K562 (cell line): Measurements from ENCODE around the gene ICAM3. TPM values are rescaled to one million over a fixed set of nuclear protein-coding genes. Genes with fewer than 3 reads are reported as not detected.

ENCODE experiments used
- ATAC-seq: fragments of 200-7000 bp; cut with Tn5 transposase; 3 replicates; pipeline ENCODE4 v1.9.1; 2020; ENCODE audit warnings: moderate library complexity
- BruUV-seq: library from RNA; stranded (reverse); fragments of 400-500 nt; replicated peaks from 2 replicates; lab custom pipeline; 2021; lab: Mats Ljungman, UMichigan
- CTCF ChIA-PET: fragments of 300-600 bp; formaldehyde crosslinking; extraction: SDS; loops from one replicate; lab custom pipeline; 2021; ENCODE audit warnings: low intra/inter-chr PET ratio; lab: Yijun Ruan, JAX
- POLR2A ChIA-PET: fragments of 300-600, 350-650 bp; sonication (Branson Sonifier 250); formaldehyde crosslinking; extraction: SDS; loops from one replicate; lab custom pipeline; 2021; ENCODE audit warnings: antibody characterized with exemption, inconsistent platforms; lab: Yijun Ruan, JAX
- DNase-seq, 4 experiments: peaks; one replicate each; pipeline versions ENCODE4 v3.0.0 to v3.0.0-alpha.2; 2011 to 2018; ENCODE audit warnings: low spot score in 3 of 4, mixed read lengths in 3 of 4; ENCODE audit errors: extremely low read depth in 1 of 4
- FAIRE-seq: peaks from 2 replicates; lab custom pipeline; 2011; peaks lifted over from hg19 to GRCh38; lab: Jason Lieb, UNC
- H2AFZ ChIP-seq: 2 replicates; pipeline ENCODE4 v1.6.0; 2011; ENCODE audit warnings: low read depth, low read length, control low read depth, inconsistent platforms
- H3K27ac ChIP-seq: fragments of 200-600 bp; 3 replicates; pipeline ENCODE4 v1.8.0; 2011; ENCODE audit warnings: low read depth, mild to moderate bottlenecking, control low read depth, inconsistent platforms, low read length, moderate library complexity, mixed read lengths; ENCODE audit errors: extremely low read depth
- H3K27me3 ChIP-seq, 2 experiments: fragments of 300-600 bp in 1 of 2; 2 replicates in 1 of 2; 3 replicates in 1 of 2; pipeline versions ENCODE4 v1.6.0 to v1.8.0; 2011; ENCODE audit warnings: inconsistent platforms in 2 of 2, low read length in 2 of 2, mild to moderate bottlenecking in 1 of 2, mixed read lengths in 1 of 2, moderate library complexity in 1 of 2; ENCODE audit not compliant: control insufficient read depth in 2 of 2, insufficient read depth in 2 of 2
- H3K36me3 ChIP-seq: fragments of 300-600 bp; 3 replicates; pipeline ENCODE4 v1.8.0; 2011; ENCODE audit warnings: mild to moderate bottlenecking, low read length, inconsistent platforms; ENCODE audit not compliant: control insufficient read depth, insufficient read depth
- H3K4me1 ChIP-seq, 2 experiments: fragments of 200-600 bp in 1 of 2; replicated peaks in 1 of 2; 2 replicates in 1 of 2; 3 replicates in 1 of 2; pipeline versions ENCODE4 v1.5.1 to v1.8.0; 2011; ENCODE audit warnings: inconsistent platforms in 2 of 2, low read length in 2 of 2, mild to moderate bottlenecking in 1 of 2, mixed read lengths in 1 of 2, moderate library complexity in 1 of 2; ENCODE audit not compliant: control insufficient read depth in 2 of 2, insufficient read depth in 2 of 2
- H3K4me2 ChIP-seq: 2 replicates; pipeline ENCODE4 v1.6.1; 2011; ENCODE audit warnings: low read length, control low read depth, inconsistent platforms, mixed read lengths; ENCODE audit not compliant: insufficient read depth
- H3K4me3 ChIP-seq: fragments of 200-600 bp; sonication (generic), shearing (Covaris generic); 2 replicates; pipeline ENCODE4 v1.5.1; 2016; ENCODE audit warnings: control low read depth, inconsistent platforms
- H3K79me2 ChIP-seq: fragments of 200-600 bp; 3 replicates; pipeline ENCODE4 v1.8.0; 2011; ENCODE audit warnings: low read length, inconsistent platforms; ENCODE audit not compliant: control insufficient read depth, insufficient read depth
- H3K9ac ChIP-seq, 2 experiments: 2 replicates each; pipeline versions ENCODE4 v1.6.0 to v1.6.1; 2011; ENCODE audit warnings: low read depth in 2 of 2, low read length in 2 of 2, control low read depth in 1 of 2, inconsistent platforms in 1 of 2, mild to moderate bottlenecking in 1 of 2, mixed read lengths in 1 of 2; ENCODE audit not compliant: insufficient read depth in 1 of 2
- H3K9me1 ChIP-seq: one replicate; pipeline ENCODE4 v1.6.0; 2011; ENCODE audit warnings: inconsistent platforms, mild to moderate bottlenecking, low read length, moderate library complexity; ENCODE audit not compliant: control insufficient read depth, insufficient read depth
- H3K9me3 ChIP-seq: replicated peaks from 2 replicates; pipeline ENCODE4 v1.5.1; 2011; ENCODE audit warnings: low read depth, low read length, inconsistent platforms; ENCODE audit not compliant: control insufficient read depth, insufficient read depth
- H4K20me1 ChIP-seq: replicated peaks from 2 replicates; pipeline ENCODE4 v1.6.1; 2011; ENCODE audit warnings: low read length, inconsistent platforms, mixed read lengths; ENCODE audit not compliant: control insufficient read depth, insufficient read depth
- ARHGAP35 ChIP-seq: fragments of 450-650 bp; IDR thresholded peaks from 2 replicates; pipeline ENCODE4 v1.6.1; 2018; ENCODE audit not compliant: partially characterized antibody
- BDP1 ChIP-seq: IDR thresholded peaks from 3 replicates; pipeline ENCODE4 v1.6.1; 2011; ENCODE audit not compliant: insufficient read length, insufficient read depth
- ETV5 ChIP-seq: sonication (generic); formaldehyde crosslinking; IDR thresholded peaks from 2 replicates; pipeline ENCODE4 v1.4.0; 2020; ENCODE audit warnings: low read depth, mild to moderate bottlenecking, missing genetic modification reagents
- RNF2 ChIP-seq: sonication (generic); IDR thresholded peaks from 2 replicates; pipeline ENCODE4 v1.6.1; 2016
- WGBS: fragments of 100-300 bp; shearing (Covaris generic); methylation state at CpG from one replicate; pipeline ENCODE4 v1.1.6; 2016; ENCODE audit warnings: low coverage, mixed read lengths; ENCODE audit not compliant: insufficient coverage; ENCODE audit errors: missing lambda C conversion rate; 5-methylcytosine and 5-hydroxymethylcytosine counted together
- in situ Hi-C: fragments of 300-500 bp; cut with MboI; formaldehyde crosslinking; loops from 4 replicates; pipeline ENCODE4 v1.15.0; 2018; ENCODE audit warnings: inconsistent platforms, mixed read lengths
- intact Hi-C: fragments of 100-400 bp; cut with micrococcal nuclease; formaldehyde crosslinking; loops from 2 replicates; pipeline ENCODE4 v1.14.2; 2022
- polyA plus RNA-seq, 8 experiments: library from polyadenylated mRNA; depleted of rRNA in 4 of 8; stranded (reverse) in 5 of 8; unstranded in 3 of 8; fragments of >200 nt; fragmentation: Nextera tagmentation in 2 of 8; fragmentation: Illumina TruSeq in 1 of 8; extraction: Ambion mirVana in 2 of 8; extraction: Trizol in 1 of 8; gene quantifications; 2 replicates each; pipeline versions ENCODE4 v1.2.1 to v1.2.3, GENCODE V29; 2011 to 2014; ENCODE audit warnings: inconsistent platforms in 1 of 8, missing spikeins in 1 of 8
- total RNA-seq, 7 experiments: library from RNA; depleted of rRNA in 6 of 7; stranded (reverse); fragments of >200 nt in 6 of 7; fragmentation: Illumina TruSeq in 2 of 7; extraction: Trizol in 2 of 7; gene quantifications; 2 replicates each; pipeline versions ENCODE4 v1.2.1 to v1.2.3, GENCODE V29; 2011 to 2021; ENCODE audit warnings: low replicate concordance in 1 of 7
- TF ChIP-seq, protein P1 (sequence below): fragments of 450-650 bp; IDR thresholded peaks from 2 replicates; pipeline ENCODE4 v1.6.1; 2016; ENCODE audit warnings: borderline replicate concordance
- TF ChIP-seq, protein P2 (sequence below), 2 experiments: fragments of 450-650 bp; IDR thresholded peaks; 2 replicates each; pipeline ENCODE4 v1.6.1; 2016
- TF ChIP-seq, protein P3 (sequence below): sonication (generic); formaldehyde crosslinking; IDR thresholded peaks from 2 replicates; pipeline ENCODE4 v1.8.1; 2023; ENCODE audit warnings: mild to moderate bottlenecking, missing genetic modification reagents
- TF ChIP-seq, protein P4 (sequence below): fragments of 200-800 bp; sonication (Bioruptor generic); IDR thresholded peaks from 2 replicates; pipeline ENCODE4 v1.6.1; 2017; ENCODE audit warnings: missing genetic modification characterization, missing compliant biosample characterization
- TF ChIP-seq, protein P5 (sequence below): fragments of 250-450 bp; sonication (Bioruptor Pico); IDR thresholded peaks from 2 replicates; pipeline ENCODE4 v1.8.0; 2022; ENCODE audit warnings: moderate library complexity, mild to moderate bottlenecking, inconsistent platforms
- TF ChIP-seq, protein P6 (sequence below): fragments of 250-450 bp; sonication (Bioruptor Pico); IDR thresholded peaks from 2 replicates; pipeline ENCODE4 v1.8.0; 2021; ENCODE audit warnings: moderate library complexity, mild to moderate bottlenecking, inconsistent platforms

The ICAM3 gene
- total and polyA plus RNA-seq, 9 of the 15 experiments (the other 6 are each of a cell fraction or from before 2014, with no cell fraction given), result 6.5 to 39.5 (median 24.2) TPM

DNA sequence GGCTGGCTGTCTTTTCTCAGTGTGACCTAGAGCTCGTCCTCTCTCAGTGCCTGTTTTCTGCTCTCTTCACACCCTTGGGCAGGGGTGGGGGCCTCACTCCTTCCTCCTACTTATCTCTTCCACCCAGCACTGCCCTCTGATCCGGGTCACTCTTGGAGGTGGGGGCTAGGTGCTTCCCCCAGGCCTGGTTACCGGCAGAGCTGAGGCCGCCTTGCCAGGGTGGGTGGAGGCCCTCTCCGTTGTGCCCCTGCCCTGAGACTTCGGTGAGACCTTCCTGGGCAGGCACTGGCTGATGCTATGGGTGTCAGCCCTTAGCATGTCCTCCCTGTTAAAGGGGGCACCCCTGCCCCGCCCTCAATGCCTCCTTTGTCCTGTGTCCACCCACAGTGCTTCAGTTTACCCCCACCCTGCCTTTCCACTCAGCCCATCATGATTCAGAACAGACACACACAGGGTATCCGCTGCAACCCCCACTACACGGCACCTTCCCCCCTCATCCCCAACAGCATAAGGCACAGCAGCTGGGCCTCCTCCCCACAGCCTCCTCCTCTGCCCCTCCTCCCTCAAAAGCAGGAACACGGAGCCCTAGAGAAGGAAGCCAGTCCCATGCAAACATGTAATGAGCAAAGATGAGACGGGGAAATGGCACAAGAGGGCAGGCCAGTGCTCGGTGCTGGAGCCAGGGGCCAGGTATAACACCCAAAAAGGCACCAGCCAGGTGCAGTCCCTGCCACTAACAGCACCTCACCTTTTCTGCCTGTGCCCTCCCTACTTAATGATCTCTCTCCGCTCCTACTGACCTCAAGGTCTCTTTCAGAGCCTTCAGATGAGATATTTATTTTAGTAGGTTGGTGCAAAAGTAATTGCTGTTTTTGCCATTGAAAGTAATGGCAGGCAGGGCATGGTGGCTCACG lies 39.6 kb downstream of the ICAM3 start:
- DNase-seq, result peak; percentile 83 to 96 (median 88)
- TF ChIP-seq, protein P1, sequence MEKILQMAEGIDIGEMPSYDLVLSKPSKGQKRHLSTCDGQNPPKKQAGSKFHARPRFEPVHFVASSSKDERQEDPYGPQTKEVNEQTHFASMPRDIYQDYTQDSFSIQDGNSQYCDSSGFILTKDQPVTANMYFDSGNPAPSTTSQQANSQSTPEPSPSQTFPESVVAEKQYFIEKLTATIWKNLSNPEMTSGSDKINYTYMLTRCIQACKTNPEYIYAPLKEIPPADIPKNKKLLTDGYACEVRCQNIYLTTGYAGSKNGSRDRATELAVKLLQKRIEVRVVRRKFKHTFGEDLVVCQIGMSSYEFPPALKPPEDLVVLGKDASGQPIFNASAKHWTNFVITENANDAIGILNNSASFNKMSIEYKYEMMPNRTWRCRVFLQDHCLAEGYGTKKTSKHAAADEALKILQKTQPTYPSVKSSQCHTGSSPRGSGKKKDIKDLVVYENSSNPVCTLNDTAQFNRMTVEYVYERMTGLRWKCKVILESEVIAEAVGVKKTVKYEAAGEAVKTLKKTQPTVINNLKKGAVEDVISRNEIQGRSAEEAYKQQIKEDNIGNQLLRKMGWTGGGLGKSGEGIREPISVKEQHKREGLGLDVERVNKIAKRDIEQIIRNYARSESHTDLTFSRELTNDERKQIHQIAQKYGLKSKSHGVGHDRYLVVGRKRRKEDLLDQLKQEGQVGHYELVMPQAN, result no peak; the same call in 1 of the 2 replicates
- TF ChIP-seq, protein P2, sequence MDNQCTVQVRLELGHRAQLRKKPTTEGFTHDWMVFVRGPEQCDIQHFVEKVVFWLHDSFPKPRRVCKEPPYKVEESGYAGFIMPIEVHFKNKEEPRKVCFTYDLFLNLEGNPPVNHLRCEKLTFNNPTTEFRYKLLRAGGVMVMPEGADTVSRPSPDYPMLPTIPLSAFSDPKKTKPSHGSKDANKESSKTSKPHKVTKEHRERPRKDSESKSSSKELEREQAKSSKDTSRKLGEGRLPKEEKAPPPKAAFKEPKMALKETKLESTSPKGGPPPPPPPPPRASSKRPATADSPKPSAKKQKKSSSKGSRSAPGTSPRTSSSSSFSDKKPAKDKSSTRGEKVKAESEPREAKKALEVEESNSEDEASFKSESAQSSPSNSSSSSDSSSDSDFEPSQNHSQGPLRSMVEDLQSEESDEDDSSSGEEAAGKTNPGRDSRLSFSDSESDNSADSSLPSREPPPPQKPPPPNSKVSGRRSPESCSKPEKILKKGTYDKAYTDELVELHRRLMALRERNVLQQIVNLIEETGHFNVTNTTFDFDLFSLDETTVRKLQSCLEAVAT (IDR thresholded peaks at IDR 0.05), result peak; percentile 15 to 61; a peak in 1 of 4 replicates
- TF ChIP-seq BDP1 (no peak), ETV5 (CRISPR knock-in tag) (peak; percentile 73; the same call in 1 of the 2 replicates), ARHGAP35 (no peak), RNF2 (peak; percentile 96)
- TF ChIP-seq, protein P3, sequence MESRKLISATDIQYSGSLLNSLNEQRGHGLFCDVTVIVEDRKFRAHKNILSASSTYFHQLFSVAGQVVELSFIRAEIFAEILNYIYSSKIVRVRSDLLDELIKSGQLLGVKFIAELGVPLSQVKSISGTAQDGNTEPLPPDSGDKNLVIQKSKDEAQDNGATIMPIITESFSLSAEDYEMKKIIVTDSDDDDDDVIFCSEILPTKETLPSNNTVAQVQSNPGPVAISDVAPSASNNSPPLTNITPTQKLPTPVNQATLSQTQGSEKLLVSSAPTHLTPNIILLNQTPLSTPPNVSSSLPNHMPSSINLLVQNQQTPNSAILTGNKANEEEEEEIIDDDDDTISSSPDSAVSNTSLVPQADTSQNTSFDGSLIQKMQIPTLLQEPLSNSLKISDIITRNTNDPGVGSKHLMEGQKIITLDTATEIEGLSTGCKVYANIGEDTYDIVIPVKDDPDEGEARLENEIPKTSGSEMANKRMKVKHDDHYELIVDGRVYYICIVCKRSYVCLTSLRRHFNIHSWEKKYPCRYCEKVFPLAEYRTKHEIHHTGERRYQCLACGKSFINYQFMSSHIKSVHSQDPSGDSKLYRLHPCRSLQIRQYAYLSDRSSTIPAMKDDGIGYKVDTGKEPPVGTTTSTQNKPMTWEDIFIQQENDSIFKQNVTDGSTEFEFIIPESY (CRISPR knock-in tag), result no peak
- TF ChIP-seq, protein P4, sequence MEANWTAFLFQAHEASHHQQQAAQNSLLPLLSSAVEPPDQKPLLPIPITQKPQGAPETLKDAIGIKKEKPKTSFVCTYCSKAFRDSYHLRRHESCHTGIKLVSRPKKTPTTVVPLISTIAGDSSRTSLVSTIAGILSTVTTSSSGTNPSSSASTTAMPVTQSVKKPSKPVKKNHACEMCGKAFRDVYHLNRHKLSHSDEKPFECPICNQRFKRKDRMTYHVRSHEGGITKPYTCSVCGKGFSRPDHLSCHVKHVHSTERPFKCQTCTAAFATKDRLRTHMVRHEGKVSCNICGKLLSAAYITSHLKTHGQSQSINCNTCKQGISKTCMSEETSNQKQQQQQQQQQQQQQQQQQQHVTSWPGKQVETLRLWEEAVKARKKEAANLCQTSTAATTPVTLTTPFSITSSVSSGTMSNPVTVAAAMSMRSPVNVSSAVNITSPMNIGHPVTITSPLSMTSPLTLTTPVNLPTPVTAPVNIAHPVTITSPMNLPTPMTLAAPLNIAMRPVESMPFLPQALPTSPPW (CRISPR knock-in tag), result peak; percentile 96
- TF ChIP-seq, protein P5, sequence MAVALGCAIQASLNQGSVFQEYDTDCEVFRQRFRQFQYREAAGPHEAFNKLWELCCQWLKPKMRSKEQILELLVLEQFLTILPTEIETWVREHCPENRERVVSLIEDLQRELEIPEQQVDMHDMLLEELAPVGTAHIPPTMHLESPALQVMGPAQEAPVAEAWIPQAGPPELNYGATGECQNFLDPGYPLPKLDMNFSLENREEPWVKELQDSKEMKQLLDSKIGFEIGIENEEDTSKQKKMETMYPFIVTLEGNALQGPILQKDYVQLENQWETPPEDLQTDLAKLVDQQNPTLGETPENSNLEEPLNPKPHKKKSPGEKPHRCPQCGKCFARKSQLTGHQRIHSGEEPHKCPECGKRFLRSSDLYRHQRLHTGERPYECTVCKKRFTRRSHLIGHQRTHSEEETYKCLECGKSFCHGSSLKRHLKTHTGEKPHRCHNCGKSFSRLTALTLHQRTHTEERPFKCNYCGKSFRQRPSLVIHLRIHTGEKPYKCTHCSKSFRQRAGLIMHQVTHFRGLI, result peak; percentile 52; the same call in 1 of the 2 replicates
- TF ChIP-seq, protein P6, sequence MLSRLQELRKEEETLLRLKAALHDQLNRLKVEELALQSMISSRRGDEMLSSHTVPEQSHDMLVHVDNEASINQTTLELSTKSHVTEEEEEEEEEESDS (CRISPR knock-in tag), result no peak

More for the DNA sequence above, 39.6 kb downstream of the ICAM3 start:
- in situ Hi-C loops (no loop called here), intact Hi-C loops (no loop called here)
- peaks cover 12% of the 10 kb centered on the region; the same call in 2 of the 3 replicates for H3K79me2 ChIP-seq
- H3K4me2 ChIP-seq, result peak overlapping the region; percentile 79
- H3K36me3 ChIP-seq, result peaks cover 23% of the 10 kb centered on the region; the same call in 1 of the 3 replicates
- H4K20me1 ChIP-seq, result no peaks in the 10 kb centered on the region
- WGBS, result 2% methylated on average over 14 of the region's 14 CpGs
- ChIA-PET CTCF (no interaction called here), POLR2A (interaction anchor here (0.6 to 4.7 kb wide), 17 partner anchors 8 to 68 kb away, joined by 3 to 21 read pairs (median 4); partner anchors contain the start of genes FDX2, ICAM1, ICAM4 and ICAM5)
- peak overlapping the region; percentile 23; the same call in 1 of the 2 replicates for H3K4me3 ChIP-seq
- H2AFZ ChIP-seq, result peak overlapping the region; percentile 91
- no peaks in the 10 kb centered on the region for H3K27me3 ChIP-seq
- no peaks in the 10 kb centered on the region for H3K9me3 ChIP-seq
- peak; percentile 91 for FAIRE-seq
- peak overlapping the region; percentile 69 to 91 for H3K9ac ChIP-seq
- H3K27ac ChIP-seq, result peak overlapping the region; percentile 95
- no peaks in the 10 kb centered on the region for H3K9me1 ChIP-seq
- peaks cover 38 to 67% of the 10 kb centered on the region in 2 experiments; a peak in 4 of 5 replicates for H3K4me1 ChIP-seq
- BruUV-seq, result no TSS peak
- ATAC-seq, result peak; percentile 89
